ENCODE data around the gene TMEM37. TPM values are rescaled to one million over a fixed set of nuclear protein-coding genes. Genes with fewer than 3 reads are reported as not detected.

Gene TMEM37
- total and polyA plus RNA-seq, 2 of the 8 experiments (the other 6 are each of a cell fraction or from before 2014, with no cell fraction given): 11.0 to 16.2 TPM

GRCh38 chr2:119387381-119388129 lies 44.1 kb upstream of the TMEM37 start:
- no peaks in the 10 kb centered on the region; the same call in 1 of the 2 replicates for H3K79me1 ChIP-seq (ENCODE audit: low read depth, low read length)
- FAIRE-seq: no peak

More at GRCh38 chr2:119387381-119388129, 44.1 kb upstream of the TMEM37 start:
- CTCF ChIA-PET (ENCODE audit: partially characterized antibody): interaction anchor here (1.0 to 1.3 kb wide), 4 partner anchors 16 to 96 kb away, joined by 3 to 6 read pairs (median 3); partner anchors contain the start of genes C2orf76 and DBI
- Histone ChIP-seq H3K9ac (replicated peaks in 1 of 4; ENCODE audit: extremely low read depth in 1 of 4, low read depth in 3 of 4, low read length in 3 of 4) (no peak overlapping the region), H3K23me2 (ENCODE audit: low read depth, low read length) (no peaks in the 10 kb centered on the region), H3K27ac (ENCODE audit: low read depth, low read length) (no peak overlapping the region), H3K18ac (ENCODE audit: extremely low read depth, low read length) (no peak overlapping the region), H3K79me2 (ENCODE audit: control insufficient read depth in 1 of 2, insufficient read depth in 2 of 2, low read length in 2 of 2) (no peaks in the 10 kb centered on the region), H2BK12ac (ENCODE audit: low read depth, low read length) (peak overlapping the region; percentile 43; the same call in 1 of the 2 replicates), H3K36me3 (ENCODE audit: control insufficient read depth in 2 of 4, insufficient read depth in 4 of 4, low read length in 3 of 4) (no peaks in the 10 kb centered on the region), H3K4me1 (replicated peaks in 1 of 4; ENCODE audit: control insufficient read depth in 3 of 4, insufficient read depth in 4 of 4, low read length in 3 of 4) (peaks cover 0 to 4% (median 3%) of the 10 kb centered on the region in 4 experiments; a peak in 2 of 7 replicates), H4K5ac (ENCODE audit: insufficient read length, low read depth, low read length) (no peak overlapping the region), H3K4ac (replicated peaks; ENCODE audit: insufficient read length, low read depth, low read length) (no peak overlapping the region), H3K14ac (ENCODE audit: insufficient read length) (no peak overlapping the region), H3K27me3 (replicated peaks in 1 of 4; ENCODE audit: control insufficient read depth in 3 of 4, extremely low read depth in 1 of 4, insufficient read depth in 3 of 4, low read length in 3 of 4) (no peaks in the 10 kb centered on the region), H2BK15ac (ENCODE audit: low read length) (peak overlapping the region; percentile 88), H4K91ac (replicated peaks; ENCODE audit: insufficient read length, low read length) (no peak overlapping the region), H3K4me3 (ENCODE audit: extremely low read depth in 1 of 4, insufficient read depth in 2 of 4, low read depth in 3 of 4, low read length in 4 of 4) (no peak overlapping the region), H2BK120ac (replicated peaks; ENCODE audit: low read depth, low read length) (no peak overlapping the region), H2BK20ac (ENCODE audit: low read length) (no peak overlapping the region), H2BK5ac (ENCODE audit: low read depth, low read length) (no peak overlapping the region), H2AFZ (ENCODE audit: low read length) (no peak overlapping the region), H4K8ac (ENCODE audit: extremely low read depth, insufficient read depth, low read length) (no peak overlapping the region), H3K56ac (replicated peaks; ENCODE audit: insufficient read length, low read depth, low read length) (no peak overlapping the region), H3K23ac (ENCODE audit: insufficient read length) (no peak overlapping the region), H3K4me2 (ENCODE audit: insufficient read depth in 1 of 2, low read depth in 2 of 2, low read length in 2 of 2) (no peak overlapping the region), H3K9me3 (ENCODE audit: insufficient read depth in 2 of 2, low read depth in 1 of 2, low read length in 1 of 2) (no peaks in the 10 kb centered on the region; a peak in 1 of 4 replicates), H4K20me1 (replicated peaks in 1 of 2; ENCODE audit: control insufficient read depth in 1 of 2, insufficient read depth in 2 of 2, low read length in 2 of 2) (no peaks in the 10 kb centered on the region), H2AK5ac (ENCODE audit: low read depth, low read length) (no peak overlapping the region)
- TF ChIP-seq RNF2 (IDR thresholded peaks at IDR 0.05; ENCODE audit: borderline replicate concordance, low read depth, low read length, missing control alignments, poor library complexity, severe bottlenecking) (no peak), SAP30 (IDR thresholded peaks at IDR 0.05; ENCODE audit: insufficient read depth, insufficient replicate concordance, low read length) (no peak), SP1 (IDR thresholded peaks at IDR 0.05; ENCODE audit: low read depth, low read length) (no peak), TAF7 (optimal IDR thresholded peaks at IDR 0.05; ENCODE audit: borderline replicate concordance, low read depth, low read length) (no peak), YY1 (IDR thresholded peaks at IDR 0.05; ENCODE audit: low read depth, low read length) (peak; percentile 70; the same call in 1 of the 2 replicates), KDM5A (IDR thresholded peaks at IDR 0.05; ENCODE audit: low read length) (no peak), GTF2F1 (IDR thresholded peaks at IDR 0.05; ENCODE audit: borderline replicate concordance, low read depth, low read length) (no peak), SIRT6 (IDR thresholded peaks at IDR 0.05; ENCODE audit: low read length) (no peak)
- 90% methylated on average over 9 of the region's 9 CpGs; no CpG with 5 or more reads in 1 of the 2 experiments for WGBS, 2 experiments (ENCODE audit: extremely low coverage in 1 of 2, insufficient coverage in 1 of 2, insufficient read length in 1 of 2, insufficient replicate concordance in 2 of 2, low coverage in 1 of 2, low lambda C conversion rate in 2 of 2, missing lambda C conversion rate in 1 of 2)
- POLR2A ChIA-PET (ENCODE audit: partially characterized antibody): interaction anchor here (1.4 kb wide), 1 partner anchor 15 kb away, joined by 4 read pairs; no protein-coding TSS in a partner anchor
- DNase-seq (ENCODE audit: low read depth in 1 of 2, low spot score in 2 of 2): no peak
